IMR-90 (cell line): ENCODE data around the gene RTEL1. TPM values are rescaled to one million over a fixed set of nuclear protein-coding genes. Genes with fewer than 3 reads are reported as not detected.

Experiments
- ATAC-seq: fragments of 200-7000 bp; cut with Tn5 transposase; 2 replicates; pipeline ENCODE4 v1.9.1; 2020; ENCODE audit warnings: low read depth, mild to moderate bottlenecking, moderate library complexity
- BruUV-seq: library from RNA; stranded (reverse); fragments of 400-500 nt; replicated peaks from 2 replicates; lab custom pipeline; 2021; lab: Mats Ljungman, UMichigan
- CTCF ChIA-PET: fragments of 300-600 bp; formaldehyde crosslinking; extraction: SDS; loops from one replicate; lab custom pipeline; 2021; ENCODE audit warnings: antibody characterized with exemption; lab: Yijun Ruan, JAX
- POLR2A ChIA-PET: fragments of 300-600 bp; sonication (Branson Sonifier 250); formaldehyde crosslinking; loops from one replicate; lab custom pipeline; 2022; ENCODE audit warnings: antibody characterized with exemption; ENCODE audit not compliant: unreplicated experiment; lab: Charles Lee
- DNase-seq: peaks from one replicate; pipeline ENCODE4 v3.0.0; 2013
- H2AFZ ChIP-seq: replicated peaks from 2 replicates; pipeline ENCODE3; 2013; ENCODE audit warnings: low read length, mild to moderate bottlenecking; ENCODE audit not compliant: poor library complexity
- H2AK5ac ChIP-seq: 2 replicates; pipeline ENCODE4 v1.6.1; 2013; ENCODE audit warnings: low read depth, low read length, inconsistent platforms
- H2AK9ac ChIP-seq: replicated peaks from 2 replicates; pipeline ENCODE3; 2013; ENCODE audit warnings: mild to moderate bottlenecking, low read depth, low read length, moderate library complexity; ENCODE audit not compliant: poor library complexity
- H2BK120ac ChIP-seq: 2 replicates; pipeline ENCODE4 v1.6.1; 2013; ENCODE audit warnings: low read depth, low read length, inconsistent platforms
- H2BK15ac ChIP-seq: 3 replicates; pipeline ENCODE4 v1.6.1; 2013; ENCODE audit warnings: low read depth, low read length, inconsistent platforms
- H2BK20ac ChIP-seq: 2 replicates; pipeline ENCODE4 v1.6.1; 2013; ENCODE audit warnings: low read depth, mild to moderate bottlenecking, inconsistent platforms, low read length, moderate library complexity
- H2BK5ac ChIP-seq: 2 replicates; pipeline ENCODE4 v1.6.1; 2013; ENCODE audit warnings: mild to moderate bottlenecking, low read depth, low read length, inconsistent platforms; ENCODE audit not compliant: poor library complexity, severe bottlenecking
- H3K14ac ChIP-seq: replicated peaks from 2 replicates; pipeline ENCODE4 v1.6.1; 2013; ENCODE audit warnings: low read depth, low read length, inconsistent platforms
- H3K18ac ChIP-seq: 2 replicates; pipeline ENCODE4 v1.6.1; 2013; ENCODE audit warnings: low read depth, low read length, control low read depth
- H3K23ac ChIP-seq: 2 replicates; pipeline ENCODE4 v1.6.1; 2013; ENCODE audit warnings: low read depth, low read length, inconsistent platforms
- H3K27ac ChIP-seq: 2 replicates; pipeline ENCODE4 v1.5.1; 2013; ENCODE audit warnings: mild to moderate bottlenecking, control low read depth, low read length; ENCODE audit not compliant: insufficient read depth
- H3K27me3 ChIP-seq: 2 replicates; pipeline ENCODE4 v1.6.1; 2013; ENCODE audit warnings: low read length; ENCODE audit not compliant: control insufficient read depth, insufficient read depth
- H3K36me3 ChIP-seq: 2 replicates; pipeline ENCODE4 v1.6.1; 2013; ENCODE audit warnings: low read length, mixed read lengths; ENCODE audit not compliant: control insufficient read depth, insufficient read depth
- H3K4ac ChIP-seq: 2 replicates; pipeline ENCODE4 v1.6.1; 2013; ENCODE audit warnings: low read depth, low read length, inconsistent platforms
- H3K4me1 ChIP-seq: 2 replicates; pipeline ENCODE4 v1.6.1; 2013; ENCODE audit warnings: low read length, mixed read lengths; ENCODE audit not compliant: control insufficient read depth, insufficient read depth
- H3K4me2 ChIP-seq: 2 replicates; pipeline ENCODE4 v1.6.1; 2013; ENCODE audit warnings: low read depth, mild to moderate bottlenecking, control low read depth, low read length, moderate library complexity
- H3K4me3 ChIP-seq: 2 replicates; pipeline ENCODE4 v1.5.1; 2013; ENCODE audit warnings: low read depth, mild to moderate bottlenecking, control low read depth, low read length, moderate library complexity; ENCODE audit not compliant: insufficient read depth
- H3K56ac ChIP-seq: 2 replicates; pipeline ENCODE4 v1.6.1; 2013; ENCODE audit warnings: low read length, inconsistent platforms; ENCODE audit not compliant: insufficient read depth; ENCODE audit errors: extremely low read depth
- H3K79me1 ChIP-seq, 2 experiments: 2 replicates each; pipeline ENCODE4 v1.6.1; 2013; ENCODE audit warnings: low read length in 2 of 2, inconsistent platforms in 1 of 2, low read depth in 1 of 2
- H3K9ac ChIP-seq: 2 replicates; pipeline ENCODE4 v1.6.1; 2013; ENCODE audit warnings: low read depth, low read length, control low read depth
- H3K9me1 ChIP-seq: 2 replicates; pipeline ENCODE4 v1.6.1; 2013; ENCODE audit warnings: low read length, inconsistent platforms; ENCODE audit not compliant: insufficient read depth
- H3K9me3 ChIP-seq: 2 replicates; pipeline ENCODE4 v1.6.1; 2013; ENCODE audit warnings: low read length; ENCODE audit not compliant: control insufficient read depth, insufficient read depth
- H4K20me1 ChIP-seq: 2 replicates; pipeline ENCODE4 v1.6.1; 2013; ENCODE audit warnings: low read length, inconsistent platforms; ENCODE audit not compliant: insufficient read depth
- H4K5ac ChIP-seq: 2 replicates; pipeline ENCODE4 v1.6.1; 2013; ENCODE audit warnings: mild to moderate bottlenecking, low read depth, low read length, control low read depth
- H4K8ac ChIP-seq, 2 experiments: 2 replicates each; pipeline ENCODE4 v1.6.1; 2013; ENCODE audit warnings: low read depth in 2 of 2, low read length in 2 of 2, control low read depth in 1 of 2, inconsistent platforms in 1 of 2
- H4K91ac ChIP-seq: 2 replicates; pipeline ENCODE4 v1.6.1; 2013; ENCODE audit warnings: low read depth, low read length, inconsistent platforms; ENCODE audit not compliant: insufficient read depth
- CHD1 ChIP-seq: IDR thresholded peaks from 2 replicates; pipeline ENCODE4 v1.6.1; 2012; ENCODE audit warnings: low read depth, low read length, improper control_type of control experiment
- NFE2L2 ChIP-seq: fragments of 150-350 bp; IDR thresholded peaks from 2 replicates; pipeline ENCODE4 v1.6.1; 2016; ENCODE audit warnings: low read depth, mild to moderate bottlenecking, low read length
- POLR2A ChIP-seq: IDR thresholded peaks from 2 replicates; pipeline ENCODE4 v1.6.1; 2012; ENCODE audit warnings: mild to moderate bottlenecking, low read depth, low read length
- RAD21 ChIP-seq: IDR thresholded peaks from 2 replicates; pipeline ENCODE4 v1.6.1; 2012; ENCODE audit warnings: low read length, improper control_type of control experiment
- SMC3 ChIP-seq: fragments of 150-350 bp; IDR thresholded peaks from 2 replicates; pipeline ENCODE4 v1.6.1; 2016; ENCODE audit warnings: low read depth, mild to moderate bottlenecking, antibody characterized with exemption, low read length, moderate library complexity
- WGBS, 2 experiments: methylation state at CpG; one replicate each; pipeline versions ENCODE4 v1.1.5 to v1.1.7; 2013; ENCODE audit warnings: missing lambda C conversion rate in 2 of 2; ENCODE audit not compliant: insufficient read length in 1 of 2; ENCODE audit errors: extremely low coverage in 2 of 2; 5-methylcytosine and 5-hydroxymethylcytosine counted together
- dilution Hi-C: fragments of 300-500 bp; cut with HindIII; formaldehyde crosslinking; loops from one replicate; pipeline ENCODE4 v1.14.3; 2018; ENCODE audit warnings: low sequenced_read_pairs; ENCODE audit not compliant: unreplicated experiment
- in situ Hi-C: fragments of 300-500 bp; cut with MboI; formaldehyde crosslinking; loops from 3 replicates; pipeline ENCODE4 v1.14.3; 2019; ENCODE audit warnings: low sequenced_read_pairs, inconsistent platforms, mixed read lengths
- intact Hi-C: fragments of 100-400 bp; cut with micrococcal nuclease; formaldehyde crosslinking; loops from 2 replicates; pipeline ENCODE4 v1.10.0; 2022
- polyA plus RNA-seq, 3 experiments: library from polyadenylated mRNA; depleted of rRNA; stranded (reverse); fragments of >200 nt; gene quantifications; 2 replicates each; pipeline ENCODE4 v1.2.3, GENCODE V29; 2012; ENCODE audit warnings: low replicate concordance in 1 of 3
- total RNA-seq: library from RNA; depleted of rRNA; stranded (reverse); fragments of >200 nt; gene quantifications from 2 replicates; pipeline ENCODE4 v1.2.3, GENCODE V29; 2012

RTEL1 gene
- total and polyA plus RNA-seq, 2 of the 4 experiments (the other 2 are of a cell fraction) = 14.7 to 18.8 TPM

DNA sequence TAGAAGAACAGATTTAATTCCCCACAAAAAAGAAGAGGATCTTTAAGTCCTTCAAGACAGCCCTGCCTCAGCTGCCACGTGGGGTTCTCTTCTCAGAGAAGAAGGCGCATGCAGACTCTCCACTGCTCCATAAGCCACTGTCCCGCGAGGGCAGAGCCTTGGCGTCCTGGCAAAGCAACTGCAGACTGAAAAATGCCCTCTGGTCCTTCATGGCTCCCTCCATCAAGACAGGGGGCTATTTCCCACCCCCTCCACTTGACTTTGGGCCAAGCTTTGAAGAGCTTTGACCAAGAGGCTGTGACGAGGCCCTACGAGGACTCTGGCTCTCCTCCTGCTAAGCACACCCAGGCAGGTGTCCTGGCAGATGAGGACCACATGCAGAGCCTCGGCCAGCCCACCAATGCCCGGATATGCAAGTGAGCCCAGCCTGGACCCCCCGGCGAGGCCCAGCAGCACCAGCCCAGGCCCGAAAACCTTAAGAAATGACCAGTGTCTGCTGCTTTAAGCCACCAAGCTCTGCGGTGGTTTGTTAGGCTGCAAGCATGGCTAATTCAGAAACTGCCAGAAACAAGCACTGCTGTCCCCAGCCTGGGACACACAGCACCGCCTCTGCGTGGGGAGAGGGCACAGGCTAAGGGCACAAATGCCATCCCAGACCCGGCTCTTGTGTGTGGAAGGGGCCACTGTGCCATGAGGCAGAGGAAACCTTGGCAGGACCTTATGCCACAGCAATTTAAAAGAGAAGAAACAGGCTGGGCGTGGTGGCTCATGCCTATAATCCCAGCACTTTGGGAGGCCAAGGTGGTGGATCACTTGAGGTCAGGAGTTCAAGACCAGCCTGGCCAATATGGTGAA, 47.3 kb upstream of the RTEL1 start:
- intact Hi-C loops (no loop called here), dilution Hi-C loops (no loop called here), in situ Hi-C loops (no loop called here)
- H4K5ac ChIP-seq = no peak overlapping the region
- H3K56ac ChIP-seq = no peak overlapping the region
- ATAC-seq = no peak
- H2BK15ac ChIP-seq = no peak overlapping the region
- no peak overlapping the region for H3K18ac ChIP-seq
- no peaks in the 10 kb centered on the region for H3K27me3 ChIP-seq
- 87% methylated on average over 10 of the region's 17 CpGs; no CpG with 5 or more reads in 1 of the 2 experiments for WGBS, 2 experiments
- no peak overlapping the region for H2BK20ac ChIP-seq
- no peak overlapping the region for H3K9ac ChIP-seq
- H2AK5ac ChIP-seq = no peak overlapping the region
- no peak overlapping the region for H2AK9ac ChIP-seq
- POLR2A ChIA-PET = no interaction called here
- no peak overlapping the region for H2BK120ac ChIP-seq
- no peak overlapping the region for H3K4ac ChIP-seq
- H3K14ac ChIP-seq = no peak overlapping the region
- no peak overlapping the region for H3K27ac ChIP-seq
- DNase-seq = no peak
- CTCF ChIA-PET = no interaction called here
- no peak overlapping the region for H2AFZ ChIP-seq
- no peaks in the 10 kb centered on the region for H3K9me1 ChIP-seq
- H3K4me1 ChIP-seq = no peaks in the 10 kb centered on the region
- peaks cover 10% of the 10 kb centered on the region for H4K20me1 ChIP-seq
- no TSS peak for BruUV-seq
- no peak overlapping the region for H4K8ac ChIP-seq
- H4K91ac ChIP-seq = no peak overlapping the region
- peaks cover 12 to 50% of the 10 kb centered on the region in 2 experiments; a peak in 3 of 4 replicates for H3K79me1 ChIP-seq
- H3K4me2 ChIP-seq = no peak overlapping the region
- no peaks in the 10 kb centered on the region for H3K9me3 ChIP-seq
- TF ChIP-seq RAD21 = no peak
- no peak for TF ChIP-seq CHD1
- TF ChIP-seq POLR2A = no peak
- TF ChIP-seq SMC3 = no peak
- TF ChIP-seq NFE2L2 = no peak
- H2BK5ac ChIP-seq = no peak overlapping the region
- no peak overlapping the region for H3K4me3 ChIP-seq
- H3K36me3 ChIP-seq = peaks cover 12% of the 10 kb centered on the region
- no peak overlapping the region for H3K23ac ChIP-seq
